ENCODE data around the gene ITPR1. TPM values are rescaled to one million over a fixed set of nuclear protein-coding genes. Genes with fewer than 3 reads are reported as not detected.

The ITPR1 gene
- total and polyA plus RNA-seq, 3 experiments from 2014 or later = 14.9 to 85.8 (median 82.6) TPM

GRCh38 chr3:4686619-4687018, 193.5 kb downstream of the ITPR1 start:
- peaks cover 0 to 2% (median 0%) of the 10 kb centered on the region in 3 donors for H3K4me1 Mint-ChIP-seq
- peaks cover 41% of the 10 kb centered on the region for H3K36me3 ChIP-seq (ENCODE audit: insufficient read depth, low read length)
- H3K4me1 ChIP-seq (ENCODE audit: insufficient read depth, low read length) = no peaks in the 10 kb centered on the region
- peaks cover 0 to 11% (median 5%) of the 10 kb centered on the region in 5 donors for H3K9me3 Mint-ChIP-seq
- H3K27me3 Mint-ChIP-seq = no peaks in the 10 kb centered on the region
- peaks cover 43 to 95% (median 59%) of the 10 kb centered on the region in 3 donors for H3K36me3 Mint-ChIP-seq
- H3K27ac Mint-ChIP-seq = no peak overlapping the region
- H3K9me3 ChIP-seq (ENCODE audit: low read length) = no peaks in the 10 kb centered on the region
- no peak overlapping the region for H3K27ac ChIP-seq (ENCODE audit: low read depth, low read length)
- no peaks in the 10 kb centered on the region for H3K27me3 ChIP-seq (ENCODE audit: insufficient read depth, low read length, poor library complexity, severe bottlenecking)
- ChIA-PET POLR2A (no interaction called here), CTCF (interaction anchor here (0.7 to 1.5 kb wide), 3 partner anchors 24 to 370 kb away, joined by 3 to 8 read pairs (median 5); no protein-coding TSS in a partner anchor)
- H3K4me3 ChIP-seq (ENCODE audit: low read length) = no peak overlapping the region
- DNase-seq = no peak
- H3K4me3 Mint-ChIP-seq = no peak overlapping the region

DNA sequence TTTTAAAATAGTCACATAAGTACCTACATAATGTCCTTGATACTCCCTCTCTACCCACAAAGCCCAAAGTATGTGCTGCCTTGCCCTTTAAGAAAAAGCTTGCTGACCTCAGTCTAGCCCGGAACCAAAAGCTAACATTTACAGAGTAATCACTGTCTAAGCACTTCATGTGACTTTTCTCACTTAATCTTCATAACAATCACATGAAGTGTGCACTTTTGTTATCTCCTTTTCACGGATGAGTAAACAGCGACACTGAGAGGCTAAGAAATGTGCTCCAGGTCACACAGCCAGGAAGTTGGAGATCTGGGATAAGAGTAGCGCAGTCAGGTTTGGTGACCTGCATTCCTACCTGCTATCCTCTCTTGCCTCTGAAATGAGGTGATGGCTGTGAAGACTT, 194.0 kb downstream of the ITPR1 start:
- Mint-ChIP-seq H3K27me3 (no peaks in the 10 kb centered on the region), H3K36me3 (peaks cover 43 to 95% (median 59%) of the 10 kb centered on the region in 3 donors), H3K4me3 (no peak overlapping the region), H3K4me1 (peaks cover 0 to 2% (median 0%) of the 10 kb centered on the region in 3 donors), H3K9me3 (peaks cover 0 to 11% (median 5%) of the 10 kb centered on the region in 5 donors), H3K27ac (no peak overlapping the region)
- Histone ChIP-seq H3K27ac (ENCODE audit: low read depth, low read length) (no peak overlapping the region), H3K4me3 (ENCODE audit: low read length) (no peak overlapping the region), H3K4me1 (ENCODE audit: insufficient read depth, low read length) (no peaks in the 10 kb centered on the region), H3K36me3 (ENCODE audit: insufficient read depth, low read length) (peaks cover 41% of the 10 kb centered on the region), H3K9me3 (ENCODE audit: low read length) (no peaks in the 10 kb centered on the region), H3K27me3 (ENCODE audit: insufficient read depth, low read length, poor library complexity, severe bottlenecking) (no peaks in the 10 kb centered on the region)
- CTCF ChIA-PET = interaction anchor here (1.0 to 1.5 kb wide), 2 partner anchors 24 to 370 kb away, joined by 5 to 8 read pairs; no protein-coding TSS in a partner anchor
- POLR2A ChIA-PET = no interaction called here
- no peak for DNase-seq

GRCh38 chr3:4687596-4687995, 194.4 kb downstream of the ITPR1 start:
- Histone ChIP-seq H3K4me1 (ENCODE audit: insufficient read depth, low read length) (no peaks in the 10 kb centered on the region), H3K27me3 (ENCODE audit: insufficient read depth, low read length, poor library complexity, severe bottlenecking) (no peaks in the 10 kb centered on the region), H3K27ac (ENCODE audit: low read depth, low read length) (no peak overlapping the region), H3K36me3 (ENCODE audit: insufficient read depth, low read length) (peaks cover 41% of the 10 kb centered on the region), H3K4me3 (ENCODE audit: low read length) (no peak overlapping the region), H3K9me3 (ENCODE audit: low read length) (no peaks in the 10 kb centered on the region)
- CTCF ChIA-PET = no interaction called here
- POLR2A ChIA-PET = no interaction called here
- peaks cover 0 to 11% (median 5%) of the 10 kb centered on the region in 5 donors for H3K9me3 Mint-ChIP-seq
- DNase-seq = no peak
- H3K36me3 Mint-ChIP-seq = peaks cover 46 to 95% (median 61%) of the 10 kb centered on the region in 3 donors
- H3K27me3 Mint-ChIP-seq = no peaks in the 10 kb centered on the region
- H3K4me3 Mint-ChIP-seq = no peak overlapping the region
- H3K4me1 Mint-ChIP-seq = peaks cover 0 to 2% (median 0%) of the 10 kb centered on the region in 3 donors
- H3K27ac Mint-ChIP-seq = no peak overlapping the region

DNA sequence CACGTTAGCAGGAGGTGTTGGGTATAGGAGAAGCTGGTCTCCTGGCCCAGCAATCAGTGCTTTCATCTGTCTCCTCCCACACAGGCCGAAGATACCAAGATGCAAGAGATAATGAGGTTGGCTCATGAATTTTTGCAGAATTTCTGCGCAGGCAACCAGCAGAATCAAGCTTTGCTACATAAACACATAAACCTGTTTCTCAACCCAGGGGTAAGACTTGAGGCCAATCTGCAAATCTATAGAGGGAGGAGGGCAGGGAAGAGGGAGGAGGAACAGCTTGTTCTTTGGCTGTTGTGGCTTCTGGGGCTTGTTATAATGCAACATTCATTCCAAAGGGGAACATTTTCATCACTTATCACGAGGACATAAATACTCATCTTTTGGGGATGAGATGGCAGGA, 195.3 kb downstream of the ITPR1 start:
- H3K4me3 ChIP-seq (ENCODE audit: low read length) = no peak overlapping the region
- H3K27ac ChIP-seq (ENCODE audit: low read depth, low read length) = no peak overlapping the region
- peaks cover 40% of the 10 kb centered on the region for H3K36me3 ChIP-seq (ENCODE audit: insufficient read depth, low read length)
- Mint-ChIP-seq H3K9me3 (peaks cover 0 to 11% (median 5%) of the 10 kb centered on the region in 5 donors), H3K27ac (peak overlapping the region in 1 of 8 donors; percentile 64), H3K36me3 (peaks cover 50 to 92% (median 55%) of the 10 kb centered on the region in 3 donors), H3K4me3 (no peak overlapping the region), H3K27me3 (no peaks in the 10 kb centered on the region), H3K4me1 (peaks cover 0 to 2% (median 0%) of the 10 kb centered on the region in 3 donors)
- no peaks in the 10 kb centered on the region for H3K27me3 ChIP-seq (ENCODE audit: insufficient read depth, low read length, poor library complexity, severe bottlenecking)
- no peak for DNase-seq
- ChIA-PET CTCF (no interaction called here), POLR2A (no interaction called here)
- no peaks in the 10 kb centered on the region for H3K4me1 ChIP-seq (ENCODE audit: insufficient read depth, low read length)
- no peaks in the 10 kb centered on the region for H3K9me3 ChIP-seq (ENCODE audit: low read length)

DNA sequence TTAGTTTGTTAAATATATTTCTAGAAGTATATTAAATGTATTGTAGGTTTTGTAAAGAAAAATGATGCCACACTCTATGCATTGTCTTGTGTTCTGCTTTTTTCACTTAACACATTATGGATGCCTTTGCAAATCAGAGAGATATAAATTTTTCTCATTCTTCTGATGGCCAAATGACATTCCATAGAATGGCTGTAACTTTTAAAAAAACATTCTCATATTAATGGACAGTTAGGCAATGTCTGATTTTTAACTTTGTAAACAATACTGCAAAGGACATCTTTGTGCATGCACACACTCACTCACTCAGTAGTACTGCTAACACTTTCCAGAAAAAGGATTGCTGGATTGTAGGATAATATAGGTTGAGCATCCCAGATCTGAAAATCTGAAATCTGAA, 195.9 kb downstream of the ITPR1 start:
- Mint-ChIP-seq H3K4me1 (no peaks in the 10 kb centered on the region), H3K4me3 (no peak overlapping the region), H3K36me3 (peaks cover 50 to 91% (median 53%) of the 10 kb centered on the region in 3 donors), H3K27me3 (no peaks in the 10 kb centered on the region), H3K9me3 (peaks cover 0 to 11% (median 5%) of the 10 kb centered on the region in 5 donors), H3K27ac (no peak overlapping the region)
- ChIA-PET POLR2A (no interaction called here), CTCF (no interaction called here)
- H3K36me3 ChIP-seq (ENCODE audit: insufficient read depth, low read length) = peaks cover 38% of the 10 kb centered on the region
- no peaks in the 10 kb centered on the region for H3K9me3 ChIP-seq (ENCODE audit: low read length)
- H3K27ac ChIP-seq (ENCODE audit: low read depth, low read length) = no peak overlapping the region
- H3K4me1 ChIP-seq (ENCODE audit: insufficient read depth, low read length) = no peaks in the 10 kb centered on the region
- H3K27me3 ChIP-seq (ENCODE audit: insufficient read depth, low read length, poor library complexity, severe bottlenecking) = no peaks in the 10 kb centered on the region
- no peak for DNase-seq
- no peak overlapping the region for H3K4me3 ChIP-seq (ENCODE audit: low read length)

DNA sequence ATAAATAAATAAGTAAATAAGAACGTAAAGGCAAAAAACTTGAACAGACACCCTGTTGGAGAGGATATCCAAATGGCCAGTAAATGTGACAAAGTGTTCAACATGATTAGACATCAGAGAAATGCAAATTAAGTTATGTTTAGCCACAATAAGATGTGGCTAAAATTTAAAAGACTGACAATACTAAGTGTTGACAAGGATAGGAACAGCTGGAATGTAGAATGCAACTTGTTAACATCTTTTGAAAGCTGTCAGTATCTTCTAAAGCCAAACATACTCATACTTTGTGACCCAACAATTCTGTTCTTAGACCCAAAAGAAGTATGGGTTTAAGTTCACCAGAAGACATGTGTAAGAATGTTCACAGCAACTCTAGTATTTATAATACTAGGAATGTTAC, 197.1 kb downstream of the ITPR1 start:
- Histone ChIP-seq H3K4me1 (ENCODE audit: insufficient read depth, low read length) (no peaks in the 10 kb centered on the region), H3K9me3 (ENCODE audit: low read length) (no peaks in the 10 kb centered on the region), H3K4me3 (ENCODE audit: low read length) (no peak overlapping the region), H3K36me3 (ENCODE audit: insufficient read depth, low read length) (peaks cover 29% of the 10 kb centered on the region), H3K27me3 (ENCODE audit: insufficient read depth, low read length, poor library complexity, severe bottlenecking) (no peaks in the 10 kb centered on the region), H3K27ac (ENCODE audit: low read depth, low read length) (no peak overlapping the region)
- no peak for DNase-seq
- H3K36me3 Mint-ChIP-seq = peaks cover 49 to 89% (median 50%) of the 10 kb centered on the region in 3 donors
- H3K4me3 Mint-ChIP-seq = no peak overlapping the region
- peaks cover 0 to 11% (median 5%) of the 10 kb centered on the region in 5 donors for H3K9me3 Mint-ChIP-seq
- no peaks in the 10 kb centered on the region for H3K27me3 Mint-ChIP-seq
- no peak overlapping the region for H3K27ac Mint-ChIP-seq
- POLR2A ChIA-PET = no interaction called here
- CTCF ChIA-PET = no interaction called here
- H3K4me1 Mint-ChIP-seq = no peaks in the 10 kb centered on the region

DNA sequence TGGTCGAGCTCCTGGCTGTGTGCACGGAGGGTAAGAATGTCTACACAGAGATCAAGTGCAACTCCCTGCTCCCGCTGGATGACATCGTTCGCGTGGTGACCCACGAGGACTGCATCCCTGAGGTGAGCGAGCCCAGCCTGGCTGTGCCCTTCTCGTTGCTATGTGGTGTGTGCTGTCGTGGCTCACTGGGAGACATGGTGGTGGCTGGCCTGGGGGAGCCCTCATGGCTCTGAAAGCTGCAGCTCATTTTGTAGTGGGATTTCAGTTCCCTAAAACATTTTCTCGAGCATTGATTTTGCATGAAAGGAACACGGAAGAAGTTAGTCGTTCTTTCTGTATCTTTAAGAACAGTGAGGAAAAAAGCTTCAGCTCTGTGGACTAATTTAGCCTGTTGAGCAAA, 200.5 kb downstream of the ITPR1 start:
- H3K9me3 ChIP-seq (ENCODE audit: low read length) = no peaks in the 10 kb centered on the region
- DNase-seq = no peak
- H3K4me1 ChIP-seq (ENCODE audit: insufficient read depth, low read length) = no peaks in the 10 kb centered on the region
- H3K4me3 Mint-ChIP-seq = no peak overlapping the region
- H3K4me3 ChIP-seq (ENCODE audit: low read length) = no peak overlapping the region
- H3K9me3 Mint-ChIP-seq = peaks cover 0 to 6% (median 4%) of the 10 kb centered on the region in 5 donors
- no peaks in the 10 kb centered on the region for H3K27me3 Mint-ChIP-seq
- H3K27ac Mint-ChIP-seq = peak overlapping the region in 1 of 8 donors; percentile 40
- peaks cover 22% of the 10 kb centered on the region for H3K36me3 ChIP-seq (ENCODE audit: insufficient read depth, low read length)
- ChIA-PET CTCF (interaction anchor here (1.5 to 1.8 kb wide), 2 partner anchors 18 to 332 kb away, joined by 3 to 6 read pairs; no protein-coding TSS in a partner anchor), POLR2A (no interaction called here)
- H3K4me1 Mint-ChIP-seq = no peaks in the 10 kb centered on the region
- peaks cover 27 to 87% (median 32%) of the 10 kb centered on the region in 3 donors for H3K36me3 Mint-ChIP-seq
- no peak overlapping the region for H3K27ac ChIP-seq (ENCODE audit: low read depth, low read length)
- H3K27me3 ChIP-seq (ENCODE audit: insufficient read depth, low read length, poor library complexity, severe bottlenecking) = no peaks in the 10 kb centered on the region

- Mint-ChIP-seq H3K4me1 (no peaks in the 10 kb centered on the region), H3K9me3 (no peaks in the 10 kb centered on the region), H3K27me3 (no peaks in the 10 kb centered on the region), H3K27ac (peak overlapping the region in 1 of 8 donors; percentile 41), H3K36me3 (peaks cover 24 to 84% (median 32%) of the 10 kb centered on the region in 3 donors), H3K4me3 (no peak overlapping the region)
- H3K27me3 ChIP-seq (ENCODE audit: insufficient read depth, low read length, poor library complexity, severe bottlenecking) = no peaks in the 10 kb centered on the region
- POLR2A ChIA-PET = no interaction called here
- H3K36me3 ChIP-seq (ENCODE audit: insufficient read depth, low read length) = peaks cover 25% of the 10 kb centered on the region
- H3K9me3 ChIP-seq (ENCODE audit: low read length) = no peaks in the 10 kb centered on the region
- no peak overlapping the region for H3K4me3 ChIP-seq (ENCODE audit: low read length)
- H3K4me1 ChIP-seq (ENCODE audit: insufficient read depth, low read length) = no peaks in the 10 kb centered on the region
- no peak for DNase-seq
- CTCF ChIA-PET = interaction anchor here (1.0 kb wide), 1 partner anchor 16 kb away, joined by 3 read pairs; no protein-coding TSS in a partner anchor
- H3K27ac ChIP-seq (ENCODE audit: low read depth, low read length) = no peak overlapping the region
Observed at GRCh38 chr3:4695846-4696245, 202.7 kb downstream of the ITPR1 start.

Data from CD8-positive, alpha-beta memory T cell (primary cell).